NT2/D1 (cell line): ENCODE data around the gene FREY1.

ENCODE experiments used
- DNase-seq: peaks from one replicate; pipeline ENCODE4 v3.0.0-alpha.2; 2011; ENCODE audit warnings: low read depth, low spot score
- H3K27me3 ChIP-seq: 2 replicates; pipeline ENCODE4 v1.6.0; 2011; ENCODE audit warnings: mild to moderate bottlenecking; ENCODE audit not compliant: insufficient read length, insufficient read depth
- H3K36me3 ChIP-seq: 2 replicates; pipeline ENCODE4 v1.6.1; 2011; ENCODE audit warnings: mild to moderate bottlenecking, low read length, mixed read lengths; ENCODE audit not compliant: insufficient read depth, insufficient read length
- H3K4me1 ChIP-seq: 2 replicates; pipeline ENCODE4 v1.5.1; 2011; ENCODE audit not compliant: insufficient read depth, insufficient read length
- H3K4me3 ChIP-seq: 2 replicates; pipeline ENCODE4 v1.5.1; 2011; ENCODE audit warnings: low read depth; ENCODE audit not compliant: insufficient read length
- H3K9ac ChIP-seq: 2 replicates; pipeline ENCODE4 v1.6.0; 2011; ENCODE audit warnings: low read depth; ENCODE audit not compliant: insufficient read length
- H3K9me3 ChIP-seq: 2 replicates; pipeline ENCODE4 v1.5.1; 2011; ENCODE audit warnings: mild to moderate bottlenecking, low read length; ENCODE audit not compliant: insufficient read depth
- SUZ12 ChIP-seq: IDR thresholded peaks from 2 replicates; pipeline ENCODE4 v1.6.1; 2011; ENCODE audit not compliant: insufficient read length, insufficient read depth; ENCODE audit errors: extremely low read depth
- YY1 ChIP-seq: IDR thresholded peaks from 2 replicates; pipeline ENCODE4 v1.6.1; 2011; ENCODE audit not compliant: insufficient read length, insufficient read depth
- ZNF274 ChIP-seq: IDR thresholded peaks from 2 replicates; pipeline ENCODE4 v1.6.1; 2011; ENCODE audit warnings: mild to moderate bottlenecking, low read depth, low read length

Gene FREY1

DNA sequence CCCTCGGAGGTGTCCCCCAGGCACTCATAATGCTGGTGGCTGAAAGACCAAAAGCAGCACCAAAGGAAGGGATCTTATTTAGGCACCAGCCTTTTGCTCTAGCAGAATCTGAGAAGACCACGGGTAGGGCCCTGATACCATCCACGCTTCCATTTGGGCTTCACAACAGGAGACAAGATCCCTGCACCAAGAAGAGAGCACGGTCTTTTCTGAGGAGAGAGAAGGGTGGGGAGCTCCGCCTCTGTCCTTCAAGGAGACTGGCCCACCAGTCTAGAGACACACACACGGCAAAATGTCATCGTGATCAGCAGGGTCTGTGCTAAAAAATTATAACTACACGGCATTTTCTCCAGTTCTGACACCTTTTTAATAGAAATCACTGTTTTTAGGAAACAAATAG, 25.1 kb upstream of the FREY1 start:
- no peak for TF ChIP-seq YY1
- TF ChIP-seq ZNF274: no peak
- TF ChIP-seq SUZ12: no peak
- Histone ChIP-seq H3K4me3 (no peak overlapping the region), H3K9ac (no peak overlapping the region), H3K9me3 (no peaks in the 10 kb centered on the region), H3K36me3 (peaks cover 64% of the 10 kb centered on the region), H3K4me1 (peaks cover 18% of the 10 kb centered on the region), H3K27me3 (no peaks in the 10 kb centered on the region)
- no peak for DNase-seq

DNA sequence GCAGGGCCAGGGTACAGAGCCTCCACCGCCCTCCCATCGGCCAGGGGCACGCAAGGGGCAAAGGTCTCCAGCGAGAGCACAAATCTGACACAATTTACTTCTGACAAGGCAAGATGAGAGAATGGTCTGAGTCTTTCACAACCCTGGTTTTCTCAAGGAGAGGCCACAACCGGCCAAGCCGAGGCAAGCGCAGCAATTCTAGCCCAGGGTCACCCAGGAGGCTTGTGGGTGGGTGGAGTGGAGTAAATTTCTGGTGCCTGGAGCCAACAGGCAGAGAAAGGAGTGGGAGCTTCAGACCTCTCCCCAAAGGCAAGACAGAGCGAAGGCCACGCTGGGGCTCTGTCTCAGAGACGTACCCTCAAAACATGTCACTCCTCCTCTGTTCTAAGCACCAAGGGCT, 24.7 kb upstream of the FREY1 start:
- no peak for TF ChIP-seq YY1
- TF ChIP-seq ZNF274: no peak
- no peak for TF ChIP-seq SUZ12
- DNase-seq: no peak
- Histone ChIP-seq H3K9me3 (no peaks in the 10 kb centered on the region), H3K9ac (no peak overlapping the region), H3K4me3 (no peak overlapping the region), H3K27me3 (no peaks in the 10 kb centered on the region), H3K36me3 (peaks cover 67% of the 10 kb centered on the region), H3K4me1 (peaks cover 20% of the 10 kb centered on the region)

DNA sequence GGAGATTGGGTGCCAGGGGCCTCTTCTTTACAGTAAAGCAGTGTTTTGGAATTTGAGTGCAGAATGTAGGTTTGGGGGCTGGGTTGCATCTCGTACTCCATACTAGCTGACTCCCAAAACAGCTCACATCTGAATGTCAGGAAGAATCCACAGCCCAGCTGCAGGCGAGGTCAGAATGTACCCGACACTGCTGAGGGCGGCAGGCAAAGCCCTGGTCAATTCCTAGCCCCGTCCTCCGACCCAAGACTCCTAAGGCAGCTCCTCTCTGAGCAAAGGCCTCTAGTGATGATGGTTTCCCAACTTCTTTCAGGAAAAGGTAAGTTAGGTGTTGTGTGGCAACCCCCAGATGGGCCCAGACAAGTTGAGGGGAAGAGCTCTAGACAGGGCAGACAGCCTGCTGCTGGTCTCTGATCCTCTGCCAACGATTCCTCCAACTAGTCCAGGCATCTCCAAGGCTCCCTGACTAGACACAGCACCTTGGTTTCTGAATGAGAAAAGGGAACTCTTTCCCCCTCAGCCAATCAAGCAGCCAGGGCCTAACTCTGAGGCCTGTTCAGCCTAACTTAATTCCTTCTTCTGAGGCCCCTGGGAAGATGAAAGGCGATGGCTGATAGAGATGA, 24.0 kb upstream of the FREY1 start:
- Histone ChIP-seq H3K9me3 (no peaks in the 10 kb centered on the region), H3K4me1 (peaks cover 20% of the 10 kb centered on the region), H3K27me3 (no peaks in the 10 kb centered on the region), H3K36me3 (peaks cover 71% of the 10 kb centered on the region), H3K4me3 (no peak overlapping the region), H3K9ac (no peak overlapping the region)
- no peak for DNase-seq
- TF ChIP-seq YY1 (no peak), ZNF274 (no peak), SUZ12 (no peak)

DNA sequence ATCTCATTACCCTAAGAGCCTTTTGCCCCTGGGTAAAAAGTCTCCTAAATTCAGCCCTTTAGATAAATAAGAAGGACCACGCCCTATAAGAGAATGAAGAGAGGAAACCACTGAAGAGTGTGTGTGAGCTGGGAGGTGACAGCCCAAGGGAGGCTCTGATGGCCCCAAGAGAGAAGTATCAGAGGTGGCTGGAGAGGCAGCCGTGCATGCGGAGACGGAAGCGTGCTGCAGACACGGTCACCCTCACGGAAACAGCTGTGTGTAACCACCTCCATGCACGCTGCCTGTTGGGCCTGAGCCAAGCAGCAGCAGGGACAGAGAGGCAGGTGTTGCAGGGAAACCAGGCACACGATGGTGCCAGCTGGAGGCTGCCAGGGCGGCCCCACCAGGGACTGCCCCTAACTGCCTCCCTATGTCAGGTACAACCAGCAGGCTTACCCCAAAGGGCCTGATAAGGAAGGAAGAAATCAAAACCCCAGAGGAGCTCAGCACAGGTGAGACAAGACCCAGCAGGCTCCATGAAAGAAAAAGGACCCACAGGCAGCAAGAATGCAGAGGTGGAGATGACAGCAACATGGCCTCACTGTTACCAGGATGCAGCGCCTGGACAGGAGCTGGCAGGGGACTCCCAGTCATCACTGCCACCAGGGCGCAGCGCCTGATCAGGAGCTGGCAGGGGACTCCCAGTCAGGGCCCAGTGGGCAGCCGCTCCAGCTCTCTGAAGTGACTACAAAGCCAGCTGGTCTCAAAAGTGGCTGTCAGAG, 23.1 kb upstream of the FREY1 start:
- H3K9ac ChIP-seq: no peak overlapping the region
- DNase-seq: no peak
- TF ChIP-seq SUZ12: no peak
- TF ChIP-seq ZNF274: no peak
- TF ChIP-seq YY1: no peak

DNA sequence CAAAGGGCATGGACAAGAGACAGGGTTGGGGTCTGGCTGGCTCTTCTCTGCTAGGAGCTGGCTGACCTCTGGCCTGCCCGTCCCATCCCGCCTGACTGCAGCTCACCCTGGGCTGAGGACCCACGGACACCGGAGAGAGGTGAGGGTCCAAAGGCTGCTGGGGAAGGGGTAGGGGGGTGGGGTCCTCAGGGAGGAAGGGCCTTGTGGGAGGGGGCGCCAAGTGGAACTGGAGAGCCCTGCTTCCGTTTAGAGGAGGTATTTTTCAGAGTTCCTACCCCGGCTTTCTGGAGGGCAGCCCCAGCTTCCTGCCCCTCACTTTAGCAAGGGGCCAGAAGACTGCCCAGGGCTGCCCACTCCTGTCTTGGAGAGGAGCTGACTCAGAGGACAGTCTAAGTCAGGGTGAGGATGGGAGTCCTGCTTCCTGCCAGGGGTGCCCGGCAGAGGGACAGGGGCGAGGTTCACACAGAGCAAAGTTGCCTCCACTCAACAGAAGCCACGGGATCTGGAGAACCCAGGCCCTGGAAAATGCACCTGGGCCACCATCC, 22.5 kb upstream of the FREY1 start:
- peaks cover 13% of the 10 kb centered on the region for H3K4me1 ChIP-seq
- peaks cover 58% of the 10 kb centered on the region for H3K36me3 ChIP-seq
- no peak overlapping the region for H3K4me3 ChIP-seq
- no peaks in the 10 kb centered on the region for H3K27me3 ChIP-seq
- no peaks in the 10 kb centered on the region for H3K9me3 ChIP-seq
- TF ChIP-seq ZNF274 (no peak), SUZ12 (no peak), YY1 (no peak)
- H3K9ac ChIP-seq: no peak overlapping the region
- no peak for DNase-seq

More for the DNA sequence above, 23.1 kb upstream of the FREY1 start:
- Histone ChIP-seq H3K27me3 (no peaks in the 10 kb centered on the region), H3K9me3 (no peaks in the 10 kb centered on the region), H3K4me1 (peaks cover 19% of the 10 kb centered on the region), H3K36me3 (peaks cover 64% of the 10 kb centered on the region), H3K4me3 (no peak overlapping the region)

DNA sequence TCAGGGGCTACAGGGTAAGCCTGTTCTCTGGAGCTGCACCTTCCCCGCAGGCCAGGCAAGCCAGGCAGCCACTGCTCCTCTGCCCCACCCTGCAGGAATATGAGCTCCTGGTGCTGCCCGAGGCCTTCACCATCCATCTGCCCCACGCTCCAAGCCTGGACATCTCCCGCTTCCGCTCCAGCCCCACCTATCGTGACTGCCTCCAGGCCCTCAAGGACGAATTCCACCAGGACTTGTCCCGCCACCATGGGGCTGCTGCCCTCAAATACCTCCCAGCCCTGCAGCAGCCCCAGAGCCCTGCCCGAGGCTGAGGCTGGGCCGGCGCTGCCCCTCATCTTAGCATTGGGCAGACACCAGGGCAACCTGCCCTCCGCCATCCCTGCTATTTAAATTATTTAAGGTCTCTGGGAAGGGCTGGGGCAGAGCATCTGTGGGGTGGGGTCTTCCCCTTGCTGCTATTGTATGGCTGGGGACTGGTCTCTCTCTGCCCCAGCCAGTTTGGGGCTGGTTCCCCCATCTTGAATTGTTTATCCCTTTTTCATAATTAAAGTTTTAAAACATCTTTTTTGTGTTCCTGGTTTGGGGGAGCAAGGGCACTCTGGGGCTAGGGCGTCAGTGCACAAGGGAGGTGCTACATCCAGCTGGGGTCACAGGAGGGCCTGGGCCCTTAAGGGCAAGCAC, 21.6 kb upstream of the FREY1 start:
- TF ChIP-seq SUZ12 (no peak), ZNF274 (no peak), YY1 (no peak)
- H3K4me3 ChIP-seq: no peak overlapping the region
- no peaks in the 10 kb centered on the region for H3K9me3 ChIP-seq
- DNase-seq: no peak
- no peak overlapping the region for H3K9ac ChIP-seq
- H3K27me3 ChIP-seq: no peaks in the 10 kb centered on the region
- peaks cover 7% of the 10 kb centered on the region for H3K4me1 ChIP-seq
- peaks cover 50% of the 10 kb centered on the region for H3K36me3 ChIP-seq

DNA sequence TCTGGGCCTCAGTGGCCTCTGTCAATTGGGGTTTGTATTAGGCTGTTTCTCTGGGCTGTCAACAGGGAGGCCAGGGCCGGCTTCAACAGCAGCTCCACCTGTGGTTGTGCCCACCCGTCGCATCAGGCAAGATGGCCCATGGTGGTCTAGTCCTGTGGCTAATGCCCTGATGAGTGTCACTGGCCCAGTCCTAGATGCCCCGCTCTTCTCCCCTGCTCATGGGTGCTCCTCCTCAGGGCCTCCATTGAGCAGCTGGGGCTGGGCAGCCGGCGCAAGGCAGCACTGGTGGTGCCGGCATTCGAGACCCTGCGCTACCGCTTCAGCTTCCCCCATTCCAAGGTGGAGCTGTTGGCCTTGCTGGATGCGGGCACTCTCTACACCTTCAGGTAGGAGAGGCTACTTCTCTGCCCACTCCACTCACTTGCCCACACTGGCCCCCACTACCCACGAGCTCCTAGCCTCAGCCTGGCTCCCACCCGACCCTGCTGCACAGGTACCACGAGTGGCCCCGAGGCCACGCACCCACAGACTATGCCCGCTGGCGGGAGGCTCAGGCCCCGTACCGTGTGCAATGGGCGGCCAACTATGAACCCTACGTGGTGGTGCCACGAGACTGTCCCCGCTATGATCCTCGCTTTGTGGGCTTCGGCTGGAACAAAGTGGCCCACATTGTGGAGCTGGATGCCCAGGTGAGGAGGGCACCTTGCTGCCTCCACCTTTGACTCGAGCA, 20.8 kb upstream of the FREY1 start:
- no peak overlapping the region for H3K9ac ChIP-seq
- no peaks in the 10 kb centered on the region for H3K9me3 ChIP-seq
- no peak for DNase-seq
- H3K36me3 ChIP-seq: peaks cover 42% of the 10 kb centered on the region
- TF ChIP-seq ZNF274 (no peak), YY1 (no peak), SUZ12 (no peak)
- no peak overlapping the region for H3K4me3 ChIP-seq
- H3K4me1 ChIP-seq: peaks cover 11% of the 10 kb centered on the region
- peaks cover 7% of the 10 kb centered on the region for H3K27me3 ChIP-seq
